Measurements from ENCODE around the gene PAQR9.
A peak's percentile ranks its signal among the peaks of the same experiment; 100 is the strongest.

PAQR9 gene

DNA sequence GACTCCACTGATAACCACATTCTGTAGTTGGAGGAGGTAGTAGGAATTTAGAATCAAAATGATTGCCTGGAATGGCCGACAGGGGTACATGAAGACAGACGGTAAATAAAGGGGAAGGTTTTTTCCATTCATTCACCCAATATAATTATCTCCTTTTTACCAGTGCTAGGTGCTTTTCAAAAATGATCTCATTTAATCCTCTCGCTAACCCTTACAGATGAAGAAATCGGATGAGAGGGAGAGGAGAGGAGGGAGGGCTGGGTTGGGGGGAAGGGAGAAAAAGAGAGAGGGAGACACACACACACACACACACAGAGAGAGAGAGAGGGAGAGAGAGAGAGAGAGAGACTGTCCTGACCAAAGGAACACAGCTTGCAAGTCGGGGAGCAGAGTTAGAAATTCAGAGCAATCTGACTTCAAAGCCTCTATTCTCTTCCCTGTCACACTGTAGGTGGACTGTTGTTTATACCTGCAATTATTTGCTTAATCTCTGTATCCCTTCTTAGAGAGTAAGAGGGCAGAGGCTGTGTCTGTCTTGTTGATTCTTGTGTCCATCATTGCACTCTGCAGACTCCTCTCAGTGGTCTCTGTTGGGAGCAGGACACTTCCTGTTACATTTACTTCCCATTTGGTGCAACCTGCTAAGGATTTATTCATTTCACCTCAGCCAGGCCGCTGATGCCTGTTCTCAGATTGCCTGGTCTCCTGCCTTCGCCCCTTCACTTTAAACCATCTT lies 18.7 kb upstream of the PAQR9 start:
- peak; percentile 54 for DNase-seq (ENCODE audit: low spot score)

GRCh38 chr3:142981108-142981507 lies 17.6 kb upstream of the PAQR9 start:
- peak; percentile 46 for DNase-seq (ENCODE audit: low spot score)

GRCh38 chr3:142977399-142977728 lies 13.9 kb upstream of the PAQR9 start:
- no peak for DNase-seq (ENCODE audit: low spot score)

DNA sequence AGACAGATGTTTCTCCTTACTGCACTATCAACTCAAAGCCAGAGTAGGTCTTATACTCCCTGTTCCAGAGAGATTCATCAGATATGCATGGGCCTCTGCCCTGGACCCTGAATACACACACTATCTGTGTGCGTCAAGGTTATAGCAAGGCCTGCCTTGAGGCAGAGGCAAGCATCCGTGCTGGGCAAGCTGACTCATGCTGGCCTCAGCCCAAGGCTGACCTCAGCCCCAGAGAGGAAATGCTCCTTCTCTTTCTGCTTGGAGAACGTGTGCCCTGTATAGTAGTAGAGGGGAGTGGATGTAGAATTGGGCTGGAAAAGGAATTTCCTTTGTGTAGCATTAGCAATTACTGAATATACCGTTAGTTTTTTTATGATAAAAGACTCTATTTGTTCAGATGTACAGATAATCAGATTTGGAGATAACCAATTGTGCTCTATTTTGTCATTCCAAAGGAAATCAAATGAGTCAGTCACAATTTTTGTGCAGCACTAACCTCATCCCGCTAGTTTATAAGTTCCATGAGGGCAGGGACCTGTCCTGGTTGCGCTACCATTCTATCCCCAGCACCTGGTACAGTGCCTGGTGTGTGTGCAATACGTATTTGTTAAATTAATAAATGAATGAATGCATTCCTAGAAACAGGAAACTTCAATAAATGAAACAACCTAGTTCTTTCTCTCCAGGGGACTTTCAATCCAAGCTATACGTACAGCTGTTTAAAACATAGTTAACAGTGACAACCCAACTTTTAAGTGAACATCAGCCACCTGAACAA lies 13.3 kb upstream of the PAQR9 start:
- DNase-seq (ENCODE audit: low spot score) = no peak

- no peak for DNase-seq (ENCODE audit: low spot score)
These were observed 12.0 kb upstream of the PAQR9 start for GRCh38 chr3:142975316-142975995.

GRCh38 chr3:142973217-142974009 lies 9.9 kb upstream of the PAQR9 start:
- DNase-seq (ENCODE audit: low spot score) = no peak

DNA sequence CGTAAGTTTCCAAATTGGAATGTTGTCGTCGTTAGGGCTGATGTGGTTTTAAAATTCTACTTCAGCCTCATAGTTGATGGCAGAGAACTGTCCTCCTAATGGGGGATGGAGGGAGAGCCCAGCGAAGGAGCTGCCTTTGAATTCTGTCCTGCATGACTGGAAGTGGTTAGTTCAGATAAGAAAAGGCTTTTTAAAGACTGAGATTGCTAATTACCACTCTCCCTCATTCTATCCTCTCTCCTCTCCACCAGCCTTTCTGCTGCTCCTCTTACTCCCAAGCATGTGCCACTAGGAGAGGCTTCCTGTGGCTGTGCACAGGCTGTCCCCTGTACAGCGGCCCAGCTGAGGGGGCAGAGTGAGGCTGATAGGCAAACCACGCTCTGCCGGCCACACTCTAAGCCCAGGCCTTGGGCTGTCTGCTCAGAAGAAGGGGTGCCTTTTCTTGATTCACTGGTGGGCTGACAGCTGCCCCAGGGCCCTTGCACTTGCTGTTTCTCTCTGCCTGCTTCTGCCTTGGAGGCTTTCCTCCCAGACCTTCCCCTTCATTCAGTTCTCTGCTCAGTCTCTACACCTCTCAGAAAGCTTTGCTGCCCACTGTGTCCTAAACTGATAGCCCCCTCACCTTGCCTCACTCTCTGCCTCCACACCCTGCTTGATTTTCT lies 8.7 kb upstream of the PAQR9 start:
- DNase-seq (ENCODE audit: low spot score) = no peak

DNA sequence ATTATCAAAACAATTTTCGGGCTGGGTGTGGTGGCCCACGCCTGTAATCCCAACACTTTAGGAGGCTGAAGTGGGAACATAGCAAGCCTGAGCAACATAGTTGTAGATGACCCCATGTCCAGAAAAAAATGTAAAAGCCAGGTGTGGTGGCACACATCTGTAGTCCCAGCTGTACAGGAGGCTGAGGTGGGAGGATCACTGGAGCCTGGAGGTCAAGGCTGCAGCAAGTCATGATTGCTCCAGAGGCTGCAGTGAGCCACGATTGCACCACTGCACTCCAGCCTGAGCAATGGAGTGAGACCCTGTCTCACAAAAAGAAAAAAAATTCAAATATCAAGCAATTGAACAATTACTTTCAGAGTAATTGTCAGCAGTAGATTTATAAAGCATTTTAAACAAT lies 8.0 kb upstream of the PAQR9 start:
- DNase-seq (ENCODE audit: low spot score) = no peak

DNA sequence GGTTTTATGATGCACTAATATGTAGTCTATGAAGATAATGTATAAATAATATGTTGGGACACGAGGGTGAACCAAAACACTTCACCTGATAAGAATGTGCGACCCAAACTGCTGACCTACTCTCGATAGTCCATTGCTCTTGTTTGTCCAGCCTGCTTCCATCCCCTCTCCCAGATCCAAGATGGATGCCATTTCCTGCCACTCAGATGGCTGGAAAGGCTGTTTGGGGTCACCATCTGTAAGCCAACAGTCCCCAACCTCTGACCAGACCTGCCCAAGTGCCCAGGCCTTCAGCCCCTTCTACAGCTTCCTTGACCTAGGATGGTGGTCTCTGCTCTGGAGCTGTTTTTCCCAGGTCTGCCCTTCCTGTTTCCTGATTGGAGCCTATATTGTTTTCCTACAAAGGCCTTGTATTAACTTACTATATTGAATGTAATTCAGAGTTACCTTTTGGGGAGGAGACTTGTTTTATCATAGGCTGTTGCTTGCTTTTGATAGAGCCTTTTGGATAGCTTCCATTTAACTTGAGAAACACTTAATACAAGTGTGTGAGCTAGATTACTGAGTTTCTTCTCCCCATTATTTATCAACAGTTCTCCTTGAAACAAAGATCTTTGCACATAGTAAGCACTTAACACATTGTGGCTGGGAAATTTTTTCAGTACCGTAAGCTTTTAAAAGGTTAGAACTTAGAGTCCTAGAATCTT lies 5.0 kb upstream of the PAQR9 start:
- DNase-seq (ENCODE audit: low spot score) = no peak

DNA sequence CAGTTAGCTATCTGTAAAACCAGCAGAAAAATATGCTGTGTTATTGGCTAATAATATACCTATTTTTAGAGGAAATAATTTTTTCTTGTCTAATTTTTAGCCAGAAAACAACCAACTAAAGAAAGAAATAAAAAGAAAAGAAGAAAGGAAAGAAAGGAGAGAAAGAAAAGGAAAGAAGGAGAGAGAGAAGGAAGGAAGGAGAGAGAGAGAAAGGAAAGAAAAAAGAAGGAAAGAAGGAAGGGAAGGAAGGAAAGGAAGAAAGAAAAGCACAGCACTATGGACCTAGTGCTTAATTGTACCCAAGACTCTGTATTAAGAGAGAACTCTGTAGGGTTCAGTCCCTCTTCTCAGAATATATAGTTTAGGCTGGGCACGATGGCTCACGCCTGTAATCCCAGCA lies 3.3 kb upstream of the PAQR9 start:
- DNase-seq (ENCODE audit: low spot score) = no peak

DNA sequence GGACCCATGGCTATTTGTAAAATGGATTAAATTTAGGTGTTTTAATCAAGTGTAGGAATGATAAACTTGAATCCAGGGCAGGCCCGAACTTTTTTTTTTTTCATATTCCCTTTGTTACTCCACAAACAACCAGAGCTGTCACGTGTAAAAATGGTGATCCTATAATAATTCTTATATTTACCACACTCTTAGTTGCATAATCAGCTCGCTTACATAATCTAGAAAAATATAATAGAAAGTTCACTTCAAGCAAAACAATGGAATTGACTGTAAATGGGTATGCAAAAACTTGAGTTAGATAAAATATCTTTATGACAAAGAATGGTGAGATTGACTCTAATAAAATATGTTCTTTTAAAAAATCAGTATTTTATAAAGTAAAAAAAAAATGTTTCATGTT lies 2.1 kb upstream of the PAQR9 start:
- no peak for DNase-seq (ENCODE audit: low spot score)

GRCh38 chr3:142963234-142963515 lies 299 bp downstream of the PAQR9 start:
- DNase-seq (ENCODE audit: low spot score) = peak; percentile 86

DNA sequence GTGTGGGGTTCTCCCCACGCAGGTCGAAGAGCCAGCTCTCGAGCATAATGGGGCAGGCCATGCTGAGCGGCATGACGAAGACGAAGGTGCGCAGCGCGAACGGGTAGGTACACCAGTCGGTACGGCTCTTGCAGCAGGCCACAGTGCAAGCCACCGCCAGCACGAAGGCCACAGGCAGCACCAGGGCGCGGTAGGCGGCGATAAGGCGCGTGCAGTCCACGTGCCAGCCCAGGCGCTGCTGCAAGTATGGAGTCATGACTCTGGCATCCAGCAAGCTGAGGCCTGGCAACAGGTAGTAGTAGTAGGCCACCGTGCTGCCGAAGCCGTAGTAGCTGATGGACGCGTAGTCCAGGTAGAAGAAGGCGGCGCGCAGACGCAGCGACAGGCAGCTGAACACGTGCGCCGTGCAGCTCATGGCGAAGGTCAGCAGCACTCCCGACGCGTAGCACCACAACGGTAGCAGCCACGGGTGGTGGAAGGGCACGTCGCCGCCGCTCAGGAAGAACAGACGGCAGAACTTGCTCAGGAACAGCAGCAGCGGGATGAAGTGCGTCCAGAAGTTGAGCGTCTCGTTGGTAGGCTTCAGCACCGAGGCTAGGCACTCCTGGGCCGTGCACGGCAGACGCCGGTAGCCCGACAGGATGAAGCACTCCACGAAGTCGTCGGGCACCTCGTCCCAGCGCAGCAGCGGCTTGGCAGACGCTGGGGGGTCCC lies 797 bp downstream of the PAQR9 start:
- no peak for DNase-seq (ENCODE audit: low spot score)

DNA sequence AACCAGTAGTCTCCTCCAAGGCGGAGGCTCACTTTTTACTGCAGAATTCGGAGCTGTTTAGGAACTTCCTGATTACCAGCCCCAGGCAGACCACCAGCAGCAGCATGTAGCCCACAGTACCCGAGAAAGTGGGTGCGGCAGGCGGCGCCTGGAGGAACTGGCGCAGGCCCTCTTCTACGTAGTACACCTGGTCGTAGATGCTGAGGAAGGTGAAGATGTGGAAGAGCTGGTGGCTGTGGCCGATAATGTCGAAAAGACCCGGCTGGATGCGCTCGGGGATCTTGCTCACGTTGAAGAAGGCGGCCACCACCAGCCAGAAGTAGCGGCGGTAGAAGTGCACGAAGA lies 1.3 kb downstream of the PAQR9 start:
- DNase-seq (ENCODE audit: low spot score) = no peak

DNA sequence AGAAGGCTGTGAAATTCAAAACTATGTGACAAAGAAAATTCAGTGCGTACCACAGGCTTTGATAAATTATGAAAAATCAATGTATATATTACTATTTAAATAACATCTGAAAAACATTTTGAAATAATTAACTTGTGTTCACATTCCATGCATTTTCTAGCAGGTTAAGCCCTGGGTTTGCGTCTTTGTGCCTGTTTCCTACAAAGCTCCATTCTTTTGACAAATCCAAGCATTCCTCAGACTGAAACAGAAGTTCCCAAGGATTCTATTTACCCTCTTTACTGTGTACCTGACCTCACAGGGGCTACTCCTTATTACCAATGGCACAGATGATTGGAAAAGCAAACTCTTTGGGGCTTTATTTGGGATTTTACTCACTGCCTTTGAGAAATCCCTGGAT lies 1.9 kb downstream of the PAQR9 start:
- DNase-seq (ENCODE audit: low spot score) = no peak

- no peak for DNase-seq (ENCODE audit: low spot score)
These were observed 3.1 kb downstream of the PAQR9 start for GRCh38 chr3:142960322-142960850.

DNA sequence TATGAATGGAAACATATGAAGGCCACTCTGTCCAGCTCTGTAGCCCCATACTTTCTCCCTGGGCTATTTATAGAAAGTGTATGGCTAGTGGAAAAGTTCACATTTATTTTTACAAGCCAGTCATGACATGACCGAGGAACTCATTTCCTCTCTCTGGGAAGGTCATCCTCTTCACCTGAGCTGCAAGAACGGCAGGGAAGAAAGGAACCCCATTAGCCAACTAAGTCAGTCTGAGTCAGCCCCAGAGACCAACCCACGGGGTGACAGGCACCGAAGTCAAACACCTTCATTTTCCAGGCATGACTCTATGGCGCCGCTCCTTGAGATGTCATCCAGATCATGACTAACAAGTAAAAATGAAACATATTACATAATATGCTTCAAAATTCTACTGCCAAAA lies 4.8 kb downstream of the PAQR9 start:
- DNase-seq (ENCODE audit: low spot score) = no peak

DNA sequence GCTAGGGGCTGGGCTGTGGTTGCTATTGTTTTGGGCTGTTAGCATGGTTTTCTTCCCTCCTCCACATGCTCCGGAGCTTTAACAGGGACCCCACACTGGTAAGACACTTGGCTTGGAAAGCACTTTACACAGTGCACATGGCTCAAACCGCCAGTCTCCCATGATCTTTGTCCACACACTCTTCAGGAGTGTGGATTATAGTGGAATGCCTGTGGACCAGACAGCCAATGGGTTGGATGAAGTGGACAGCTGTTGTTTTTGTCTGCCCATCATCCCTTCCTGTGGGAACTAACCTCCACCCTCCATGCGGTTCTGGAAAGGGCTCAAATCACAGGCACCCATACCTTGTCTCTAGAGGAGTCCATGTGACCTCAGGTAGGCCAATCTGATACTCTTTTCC lies 10.0 kb downstream of the PAQR9 start:
- DNase-seq (ENCODE audit: low spot score) = no peak

- no peak for DNase-seq (ENCODE audit: low spot score)
These were observed 10.9 kb downstream of the PAQR9 start for GRCh38 chr3:142952272-142953193.

GRCh38 chr3:142951794-142952193 lies 11.7 kb downstream of the PAQR9 start:
- no peak for DNase-seq (ENCODE audit: low spot score)
